Neutrophil (primary cell): ENCODE results near the gene PCDHAC1.

Experiments
- H3K27ac ChIP-seq: fragments of 200-600 bp; sonication (generic); 2 replicates; pipeline ENCODE4 v1.5.1; 2016; ENCODE audit warnings: mild to moderate bottlenecking, moderate library complexity
- H3K27me3 ChIP-seq: fragments of 200-600 bp; sonication (generic); 2 replicates; pipeline ENCODE4 v1.6.0; 2016; ENCODE audit warnings: mild to moderate bottlenecking
- H3K36me3 ChIP-seq: fragments of 200-600 bp; sonication (generic); 2 replicates; pipeline ENCODE4 v1.5.1; 2017
- H3K4me1 ChIP-seq, 2 experiments: fragments of 200-600 bp in 1 of 2; sonication (generic) in 1 of 2; 1 replicate in 1 of 2; 2 replicates in 1 of 2; pipeline versions ENCODE4 v1.5.1 to v1.6.1; 2013 to 2016; ENCODE audit warnings: low read depth in 1 of 2, low read length in 1 of 2, mild to moderate bottlenecking in 1 of 2, moderate library complexity in 1 of 2; ENCODE audit not compliant: control insufficient read depth in 1 of 2, insufficient read depth in 1 of 2
- H3K4me3 ChIP-seq, 2 experiments: fragments of 200-600 bp in 1 of 2; sonication (generic) in 1 of 2; 1 replicate in 1 of 2; 2 replicates in 1 of 2; pipeline ENCODE4 v1.5.1; 2013 to 2016; ENCODE audit warnings: low read depth in 1 of 2, low read length in 1 of 2, mild to moderate bottlenecking in 1 of 2, moderate library complexity in 1 of 2
- H3K9me3 ChIP-seq: fragments of 200-600 bp; sonication (generic); 2 replicates; pipeline ENCODE4 v1.5.1; 2016
- CTCF ChIP-seq: fragments of 200-600 bp; sonication (generic); IDR thresholded peaks from 2 replicates; pipeline ENCODE4 v1.5.1; 2016; ENCODE audit warnings: antibody characterized with exemption

The PCDHAC1 gene

GRCh38 chr5:140973550-140973949 lies 47.5 kb downstream of the PCDHAC1 start:
- H3K27ac ChIP-seq = no peak overlapping the region
- no peak for TF ChIP-seq CTCF
- H3K36me3 ChIP-seq = no peaks in the 10 kb centered on the region
- H3K27me3 ChIP-seq = no peaks in the 10 kb centered on the region
- H3K4me3 ChIP-seq = no peak overlapping the region
- H3K4me1 ChIP-seq = no peaks in the 10 kb centered on the region
- H3K9me3 ChIP-seq = no peaks in the 10 kb centered on the region

- H3K4me1 ChIP-seq = no peaks in the 10 kb centered on the region
Measured at GRCh38 chr5:140977003-140977402, 50.9 kb downstream of the PCDHAC1 start.

GRCh38 chr5:140978260-140978659 lies 52.2 kb downstream of the PCDHAC1 start:
- H3K4me3 ChIP-seq = no peak overlapping the region

More at GRCh38 chr5:140977003-140977402, 50.9 kb downstream of the PCDHAC1 start:
- Histone ChIP-seq H3K4me3 (no peak overlapping the region), H3K36me3 (no peaks in the 10 kb centered on the region), H3K9me3 (no peaks in the 10 kb centered on the region), H3K27ac (no peak overlapping the region), H3K27me3 (no peaks in the 10 kb centered on the region)
- TF ChIP-seq CTCF = no peak

GRCh38 chr5:140978983-140979382 lies 52.9 kb downstream of the PCDHAC1 start:
- H3K4me1 ChIP-seq = no peaks in the 10 kb centered on the region
- no peaks in the 10 kb centered on the region for H3K36me3 ChIP-seq
- no peak overlapping the region for H3K27ac ChIP-seq
- no peaks in the 10 kb centered on the region for H3K27me3 ChIP-seq
- TF ChIP-seq CTCF = no peak
- H3K4me3 ChIP-seq = no peak overlapping the region
- no peaks in the 10 kb centered on the region for H3K9me3 ChIP-seq

More at GRCh38 chr5:140978260-140978659, 52.2 kb downstream of the PCDHAC1 start:
- Histone ChIP-seq H3K9me3 (no peaks in the 10 kb centered on the region), H3K27ac (no peak overlapping the region), H3K27me3 (no peaks in the 10 kb centered on the region), H3K36me3 (no peaks in the 10 kb centered on the region), H3K4me1 (no peaks in the 10 kb centered on the region)
- TF ChIP-seq CTCF = no peak
